Neural cell (in vitro differentiated cells): ENCODE results near the gene REM2. TPM values are rescaled to one million over a fixed set of nuclear protein-coding genes. Genes with fewer than 3 reads are reported as not detected.

Source experiments
- H2AFZ ChIP-seq: fragments of 200-600, 300-800 bp; sonication (generic), shearing (Covaris generic); 2 replicates; pipeline ENCODE4 v1.6.0; 2014; ENCODE audit warnings: low read depth, mild to moderate bottlenecking, antibody characterized with exemption, low read length, moderate library complexity
- H3F3A ChIP-seq: fragments of 200-600 bp; shearing (Covaris generic); 2 replicates; pipeline ENCODE4 v1.6.1; 2016; ENCODE audit warnings: mild to moderate bottlenecking, moderate library complexity, mixed read lengths, antibody characterized with exemption, low read length; ENCODE audit not compliant: insufficient read depth, poor library complexity, severe bottlenecking
- H3K27ac ChIP-seq: fragments of 200-600, 300-800 bp; sonication (generic), shearing (Covaris generic); 2 replicates; pipeline ENCODE4 v1.5.1; 2014; ENCODE audit warnings: mild to moderate bottlenecking, low read length, moderate library complexity
- H3K27me3 ChIP-seq: fragments of 300-800, 200-600 bp; sonication (generic), shearing (Covaris generic); 2 replicates; pipeline ENCODE4 v1.6.0; 2014; ENCODE audit warnings: mild to moderate bottlenecking, low read depth, low read length, moderate library complexity; ENCODE audit not compliant: insufficient read depth
- H3K36me3 ChIP-seq: fragments of 300-800, 200-600 bp; sonication (generic), shearing (Covaris generic); 2 replicates; pipeline ENCODE4 v1.5.1; 2014; ENCODE audit warnings: mild to moderate bottlenecking, antibody characterized with exemption, low read length, moderate library complexity; ENCODE audit not compliant: insufficient read depth
- H3K4me2 ChIP-seq: fragments of 300-800, 200-600 bp; sonication (generic), shearing (Covaris generic); 2 replicates; pipeline ENCODE4 v1.6.0; 2014; ENCODE audit warnings: mild to moderate bottlenecking, low read length
- H3K4me3 ChIP-seq: fragments of 300-800, 200-600 bp; sonication (generic), shearing (Covaris generic); 2 replicates; pipeline ENCODE4 v1.5.1; 2014; ENCODE audit warnings: mild to moderate bottlenecking, low read length, moderate library complexity
- H3K79me2 ChIP-seq: fragments of 200-600 bp; shearing (Covaris generic); replicated peaks from 2 replicates; pipeline ENCODE4 v1.6.0; 2014; ENCODE audit warnings: mild to moderate bottlenecking, low read length, moderate library complexity; ENCODE audit not compliant: insufficient read depth
- H3K9ac ChIP-seq: fragments of 300-800, 200-600 bp; sonication (generic), shearing (Covaris generic); 2 replicates; pipeline ENCODE4 v1.6.1; 2016; ENCODE audit warnings: mild to moderate bottlenecking, low read length, mixed read lengths
- H3K9me2 ChIP-seq: fragments of 200-600 bp; shearing (Covaris generic); 2 replicates; pipeline ENCODE4 v1.6.1; 2016; ENCODE audit warnings: mild to moderate bottlenecking, low read length, mixed read lengths; ENCODE audit not compliant: insufficient read depth
- H3K9me3 ChIP-seq: fragments of 200-600, 300-800 bp; sonication (generic), shearing (Covaris generic); 2 replicates; pipeline ENCODE4 v1.6.1; 2016; ENCODE audit warnings: mild to moderate bottlenecking, mixed run types, low read length, moderate library complexity, mixed read lengths
- H4K20me1 ChIP-seq: fragments of 200-600 bp; shearing (Covaris generic); 2 replicates; pipeline ENCODE4 v1.6.1; 2016; ENCODE audit warnings: mild to moderate bottlenecking, mixed run types; ENCODE audit not compliant: insufficient read depth
- CTCF ChIP-seq: fragments of 450-650 bp; IDR thresholded peaks from 2 replicates; pipeline ENCODE4 v1.5.1; 2014; ENCODE audit warnings: antibody characterized with exemption, mild to moderate bottlenecking, moderate library complexity; ENCODE audit not compliant: poor library complexity, severe bottlenecking
- EP300 ChIP-seq: fragments of 450-650 bp; conservative IDR thresholded peaks from 2 replicates; pipeline ENCODE4 v1.6.1; 2014; ENCODE audit warnings: antibody characterized with exemption, mild to moderate bottlenecking, moderate library complexity; ENCODE audit not compliant: poor library complexity, severe bottlenecking
- EZH2 ChIP-seq: fragments of 200-600, 300-800 bp; shearing (Covaris generic), sonication (generic); IDR thresholded peaks from 2 replicates; pipeline ENCODE4 v1.6.1; 2014; ENCODE audit warnings: antibody characterized with exemption, low read length, borderline replicate concordance, mild to moderate bottlenecking; ENCODE audit not compliant: insufficient read depth, poor library complexity, severe bottlenecking
- MXI1 ChIP-seq: fragments of 450-650 bp; conservative IDR thresholded peaks from 2 replicates; pipeline ENCODE4 v1.6.1; 2014; ENCODE audit warnings: antibody characterized with exemption, mild to moderate bottlenecking; ENCODE audit not compliant: poor library complexity, severe bottlenecking
- POLR2AphosphoS5 ChIP-seq: IDR thresholded peaks from 2 replicates; pipeline ENCODE4 v1.6.1; 2012
- RAD21 ChIP-seq: fragments of 450-650 bp; conservative IDR thresholded peaks from 2 replicates; pipeline ENCODE4 v1.6.1; 2014; ENCODE audit warnings: antibody characterized with exemption, mild to moderate bottlenecking, moderate library complexity
- REST ChIP-seq: IDR thresholded peaks from 2 replicates; pipeline ENCODE4 v1.6.1; 2012; ENCODE audit warnings: borderline replicate concordance
- SMC3 ChIP-seq: fragments of 450-650 bp; conservative IDR thresholded peaks from 2 replicates; pipeline ENCODE4 v1.6.1; 2014; ENCODE audit warnings: antibody characterized with exemption, mild to moderate bottlenecking, moderate library complexity; ENCODE audit not compliant: poor library complexity
- TAF1 ChIP-seq: IDR thresholded peaks from 2 replicates; pipeline ENCODE4 v1.6.1; 2012; ENCODE audit warnings: low read depth
- polyA plus RNA-seq: library from polyadenylated mRNA; depleted of rRNA; stranded (reverse); fragments of >200 nt; gene quantifications from 2 replicates; pipeline ENCODE4 v1.2.3, GENCODE V29; 2014

REM2 gene
- polyA plus RNA-seq, 1 donor from 2014 or later, result 28.6 TPM

- Histone ChIP-seq H2AFZ (no peak overlapping the region), H3K27ac (no peak overlapping the region), H3K9me3 (no peaks in the 10 kb centered on the region)
Measured at GRCh38 chr14:22849212-22849819, 33.7 kb upstream of the REM2 start.

More at GRCh38 chr14:22849212-22849819, 33.7 kb upstream of the REM2 start:
- Histone ChIP-seq H3K9ac (no peak overlapping the region), H3K4me3 (no peak overlapping the region), H3K9me2 (no peaks in the 10 kb centered on the region), H3F3A (no peaks in the 10 kb centered on the region), H3K4me2 (no peak overlapping the region), H3K27me3 (no peaks in the 10 kb centered on the region), H4K20me1 (no peaks in the 10 kb centered on the region), H3K79me2 (no peaks in the 10 kb centered on the region), H3K36me3 (no peaks in the 10 kb centered on the region)
- TF ChIP-seq EZH2 (no peak), CTCF (no peak), SMC3 (no peak), EP300 (no peak), POLR2AphosphoS5 (no peak), MXI1 (no peak), REST (no peak), RAD21 (no peak), TAF1 (no peak)
